Activated T-helper 2 cell treated with anti-CD3 and anti-CD28 coated beads, Interferon-gamma antibody, Interleukin-2, Interleukin-4, amounts not matched to agents 10 μg/mL and 5 μg/mL and 100 μg/mL, durations not matched to agents 14 hours and 24 hours and 36 hours (primary cell): ENCODE results near the gene SYCE1L. TPM values are rescaled to one million over a fixed set of nuclear protein-coding genes. Genes with fewer than 3 reads are reported as not detected.
"Not testable (repeated sequence)": the region's sequence is repeated elsewhere in the genome, so short reads cannot be mapped to it uniquely, and the experiment has no call there.

Experiments used
- DNase-seq: peaks from one replicate; pipeline ENCODE4 v3.0.0; 2021; ENCODE audit warnings: low spot score
- H3K27ac Mint-ChIP-seq: one replicate; pipeline ENCODE4 v1.8.0; 2021; ENCODE audit warnings: mixed read lengths
- H3K27me3 Mint-ChIP-seq: one replicate; pipeline ENCODE4 v1.8.0; 2021; ENCODE audit warnings: low read depth, mixed read lengths
- H3K36me3 Mint-ChIP-seq: one replicate; pipeline ENCODE4 v1.8.0; 2021; ENCODE audit warnings: low read depth, mixed read lengths
- H3K4me1 Mint-ChIP-seq: one replicate; pipeline ENCODE4 v1.8.0; 2021; ENCODE audit warnings: low read depth, mixed read lengths
- H3K4me3 Mint-ChIP-seq: one replicate; pipeline ENCODE4 v1.8.0; 2021; ENCODE audit warnings: low read depth, mild to moderate bottlenecking, moderate library complexity, mixed read lengths
- H3K9me3 Mint-ChIP-seq: one replicate; pipeline ENCODE4 v1.8.0; 2021; ENCODE audit warnings: mixed read lengths
- intact Hi-C: fragments of 100-400 bp; cut with micrococcal nuclease; formaldehyde crosslinking; loops from one replicate; pipeline ENCODE4 v1.15.1; 2023
- total RNA-seq: library from RNA; stranded (reverse); gene quantifications from 2 replicates; pipeline ENCODE4 v1.2.3, GENCODE V29; 2022

The SYCE1L gene
- total RNA-seq, 1 donor from 2014 or later: 6.2 TPM

- H3K4me3 Mint-ChIP-seq, DNase-seq, H3K36me3 Mint-ChIP-seq, intact Hi-C loops, H3K27ac Mint-ChIP-seq, H3K9me3 Mint-ChIP-seq, H3K4me1 Mint-ChIP-seq: not testable (repeated sequence)
- peaks cover 15% of the 10 kb centered on the region for H3K27me3 Mint-ChIP-seq
Measured at GRCh38 chr16:77186298-77186697, 12.9 kb upstream of the SYCE1L start.

- intact Hi-C loops: loop anchor here (1.0 to 5.0 kb wide), 3 partner anchors 23 to 1543 kb away; partner anchors contain the start of genes KARS1 and TERF2IP
- peak overlapping the region; percentile 97 for H3K4me3 Mint-ChIP-seq
- peaks cover 28% of the 10 kb centered on the region for H3K4me1 Mint-ChIP-seq
- no peak for DNase-seq
- peak overlapping the region; percentile 100 for H3K27ac Mint-ChIP-seq
- no peaks in the 10 kb centered on the region for H3K9me3 Mint-ChIP-seq
- peaks cover 8% of the 10 kb centered on the region for H3K27me3 Mint-ChIP-seq
- H3K36me3 Mint-ChIP-seq: peaks cover 38% of the 10 kb centered on the region
Measured at GRCh38 chr16:77190190-77190477, 9.1 kb upstream of the SYCE1L start.

GRCh38 chr16:77190478-77191258 is 8.5 kb upstream of the SYCE1L start, which contains the start of gene MON1B:
Gene MON1B (plus strand): TSS chr16:77191190. CDS start chr16:77191486, 296 bp downstream.
- Mint-ChIP-seq H3K4me1 (peaks cover 28% of the 10 kb centered on the region), H3K27ac (peak within 1 kb of the TSS; percentile 100), H3K36me3 (peaks cover 40% of the 10 kb centered on the region), H3K9me3 (no peaks in the 10 kb centered on the region), H3K27me3 (peaks cover 3% of the 10 kb centered on the region), H3K4me3 (peak within 1 kb of the TSS; percentile 97)
- intact Hi-C loops: loop anchor here (1.0 to 5.0 kb wide), 4 partner anchors 23 to 1543 kb away; partner anchors contain the start of genes KARS1, NUDT7 and TERF2IP
- DNase-seq: peak; percentile 94

- intact Hi-C loops: loop anchor here (1.0 to 5.0 kb wide), 2 partner anchors 531 to 1544 kb away; partner anchors contain the start of genes KARS1, NUDT7 and TERF2IP
- Mint-ChIP-seq H3K27ac (peak overlapping the region; percentile 100), H3K4me1 (peaks cover 28% of the 10 kb centered on the region), H3K27me3 (peaks cover 3% of the 10 kb centered on the region), H3K36me3 (peaks cover 45% of the 10 kb centered on the region), H3K4me3 (peak overlapping the region; percentile 97), H3K9me3 (no peaks in the 10 kb centered on the region)
- DNase-seq: peak; percentile 26
Measured at GRCh38 chr16:77191259-77191969, 7.8 kb upstream of the SYCE1L start.

GRCh38 chr16:77193377-77193776 is 5.8 kb upstream of the SYCE1L start:
- Mint-ChIP-seq H3K27ac (no peak overlapping the region), H3K4me3 (no peak overlapping the region), H3K9me3 (no peaks in the 10 kb centered on the region), H3K36me3 (peaks cover 61% of the 10 kb centered on the region), H3K4me1 (peaks cover 28% of the 10 kb centered on the region), H3K27me3 (no peaks in the 10 kb centered on the region)
- DNase-seq: no peak
- intact Hi-C loops: loop anchor here (5.0 kb wide), 1 partner anchor 1546 kb away; the partner anchor contains the start of genes KARS1 and TERF2IP

- Mint-ChIP-seq H3K27me3 (no peaks in the 10 kb centered on the region), H3K36me3 (peaks cover 70% of the 10 kb centered on the region), H3K27ac (no peak overlapping the region), H3K4me3 (no peak overlapping the region), H3K4me1 (peaks cover 24% of the 10 kb centered on the region), H3K9me3 (no peaks in the 10 kb centered on the region)
- intact Hi-C loops: loop anchor here (5.0 kb wide), 1 partner anchor 1547 kb away; the partner anchor contains the start of genes KARS1 and TERF2IP
- no peak for DNase-seq
Measured at GRCh38 chr16:77194295-77195231, 4.6 kb upstream of the SYCE1L start.

- no peak for DNase-seq
- no peaks in the 10 kb centered on the region for H3K27me3 Mint-ChIP-seq
- H3K4me3 Mint-ChIP-seq: no peak overlapping the region
- no peaks in the 10 kb centered on the region for H3K9me3 Mint-ChIP-seq
- H3K4me1 Mint-ChIP-seq: peaks cover 24% of the 10 kb centered on the region
- H3K27ac Mint-ChIP-seq: no peak overlapping the region
- intact Hi-C loops: no loop called here
- peaks cover 73% of the 10 kb centered on the region for H3K36me3 Mint-ChIP-seq
Measured at GRCh38 chr16:77195411-77195810, 3.8 kb upstream of the SYCE1L start.

GRCh38 chr16:77197747-77198146 is 1.5 kb upstream of the SYCE1L start:
- peaks cover 71% of the 10 kb centered on the region for H3K36me3 Mint-ChIP-seq
- no peaks in the 10 kb centered on the region for H3K9me3 Mint-ChIP-seq
- H3K4me1 Mint-ChIP-seq: peaks cover 8% of the 10 kb centered on the region
- intact Hi-C loops: no loop called here
- H3K27me3 Mint-ChIP-seq: no peaks in the 10 kb centered on the region
- no peak overlapping the region for H3K27ac Mint-ChIP-seq
- H3K4me3 Mint-ChIP-seq: no peak overlapping the region
- DNase-seq: no peak

- peaks cover 4% of the 10 kb centered on the region for H3K4me1 Mint-ChIP-seq
- H3K27me3 Mint-ChIP-seq: no peaks in the 10 kb centered on the region
- H3K9me3 Mint-ChIP-seq: no peaks in the 10 kb centered on the region
- DNase-seq: no peak
- intact Hi-C loops: no loop called here
- no peak overlapping the region for H3K4me3 Mint-ChIP-seq
- no peak overlapping the region for H3K27ac Mint-ChIP-seq
- peaks cover 7% of the 10 kb centered on the region for H3K36me3 Mint-ChIP-seq
Measured at GRCh38 chr16:77206533-77206932, 7.3 kb downstream of the SYCE1L start.

GRCh38 chr16:77207030-77207429 is 7.8 kb downstream of the SYCE1L start:
- no peak overlapping the region for H3K27ac Mint-ChIP-seq
- H3K9me3 Mint-ChIP-seq: no peaks in the 10 kb centered on the region
- peaks cover 3% of the 10 kb centered on the region for H3K36me3 Mint-ChIP-seq
- no peak for DNase-seq
- H3K4me1 Mint-ChIP-seq: peaks cover 8% of the 10 kb centered on the region
- H3K27me3 Mint-ChIP-seq: no peaks in the 10 kb centered on the region
- no peak overlapping the region for H3K4me3 Mint-ChIP-seq
- intact Hi-C loops: no loop called here

- Mint-ChIP-seq H3K4me1 (peaks cover 10% of the 10 kb centered on the region), H3K4me3 (no peak overlapping the region), H3K9me3 (no peaks in the 10 kb centered on the region), H3K27ac (no peak overlapping the region), H3K27me3 (no peaks in the 10 kb centered on the region), H3K36me3 (no peaks in the 10 kb centered on the region)
- intact Hi-C loops: no loop called here
- DNase-seq: no peak
Measured at GRCh38 chr16:77208382-77208781, 9.2 kb downstream of the SYCE1L start.
